ENCODE data around the gene MCC. TPM values are rescaled to one million over a fixed set of nuclear protein-coding genes. Genes with fewer than 3 reads are reported as not detected.

MCC gene
- total RNA-seq, 4 donors from 2014 or later: 57.7 to 91.5 (median 76.0) TPM

- no peak for TF ChIP-seq CTCF (IDR thresholded peaks at IDR 0.05)
- no peak for TF ChIP-seq POLR2A (IDR thresholded peaks at IDR 0.05)
- intact Hi-C loops (cut with DNase I; ENCODE audit: low total_unique reads): no loop called here
- no peak for DNase-seq (ENCODE audit: low spot score in 2 of 2)
- 96 to 97% methylated on average over 3 of the region's 3 CpGs for WGBS, 2 donors
- no peak overlapping the region for H3K4me3 ChIP-seq (ENCODE audit: low read depth, poor library complexity, severe bottlenecking)
Measured at GRCh38 chr5:113490317-113490716, 2.1 kb upstream of the MCC start.

- no peak overlapping the region for H3K4me3 ChIP-seq (ENCODE audit: low read depth, poor library complexity, severe bottlenecking)
- WGBS, 2 donors: 17 to 19% methylated on average over 3 of the region's 3 CpGs
- intact Hi-C loops (cut with DNase I; ENCODE audit: low total_unique reads): no loop called here
- TF ChIP-seq CTCF (IDR thresholded peaks at IDR 0.05): no peak
- no peak for TF ChIP-seq POLR2A (IDR thresholded peaks at IDR 0.05)
- DNase-seq (ENCODE audit: low spot score in 2 of 2): peak in 1 of 2 donors; percentile 76
Measured at GRCh38 chr5:113489299-113489698, 1.0 kb upstream of the MCC start.

- H3K4me3 ChIP-seq (ENCODE audit: low read depth, poor library complexity, severe bottlenecking): peak overlapping the region; percentile 65
- TF ChIP-seq CTCF (IDR thresholded peaks at IDR 0.05) (no peak), POLR2A (IDR thresholded peaks at IDR 0.05) (no peak)
- intact Hi-C loops (cut with DNase I; ENCODE audit: low total_unique reads): no loop called here
- DNase-seq (ENCODE audit: low spot score in 2 of 2): peak in 1 of 2 donors; percentile 25
- WGBS, 2 donors: 11 to 14% methylated on average over 20 of the region's 20 CpGs
Measured at GRCh38 chr5:113488645-113489184, 462 bp upstream of the MCC start.

GRCh38 chr5:113487416-113487780 is 855 bp downstream of the MCC start:
- 2 to 7% methylated on average over 18 of the region's 18 CpGs for WGBS, 2 donors
- TF ChIP-seq POLR2A (IDR thresholded peaks at IDR 0.05): no peak
- TF ChIP-seq CTCF (IDR thresholded peaks at IDR 0.05): no peak
- intact Hi-C loops (cut with DNase I; ENCODE audit: low total_unique reads): no loop called here
- peak overlapping the region; percentile 65 for H3K4me3 ChIP-seq (ENCODE audit: low read depth, poor library complexity, severe bottlenecking)
- DNase-seq (ENCODE audit: low spot score in 2 of 2): no peak

- TF ChIP-seq POLR2A (IDR thresholded peaks at IDR 0.05) (no peak), CTCF (IDR thresholded peaks at IDR 0.05) (no peak)
- intact Hi-C loops (cut with DNase I; ENCODE audit: low total_unique reads): no loop called here
- no peak for DNase-seq (ENCODE audit: low spot score in 2 of 2)
- WGBS, 2 donors: 63 to 70% methylated on average over 5 of the region's 5 CpGs
- no peak overlapping the region for H3K4me3 ChIP-seq (ENCODE audit: low read depth, poor library complexity, severe bottlenecking)
Measured at GRCh38 chr5:113480243-113480642, 8.0 kb downstream of the MCC start.

GRCh38 chr5:113478691-113479090 is 9.6 kb downstream of the MCC start:
- no peak for DNase-seq (ENCODE audit: low spot score in 2 of 2)
- H3K4me3 ChIP-seq (ENCODE audit: low read depth, poor library complexity, severe bottlenecking): no peak overlapping the region
- TF ChIP-seq CTCF (IDR thresholded peaks at IDR 0.05) (no peak), POLR2A (IDR thresholded peaks at IDR 0.05) (no peak)
- intact Hi-C loops (cut with DNase I; ENCODE audit: low total_unique reads): no loop called here
- 70 to 92% methylated on average over 3 of the region's 3 CpGs for WGBS, 2 donors
